GM19239 (cell line): ENCODE results near the gene TRPM3.
"Not testable (repeated sequence)": the region's sequence is repeated elsewhere in the genome, so short reads cannot be mapped to it uniquely, and the experiment has no call there.

Experiments used
- DNase-seq: peaks from one replicate; pipeline ENCODE4 v3.0.0; 2011; ENCODE audit warnings: low spot score; ENCODE audit not compliant: insufficient read length
- FAIRE-seq: peaks from 2 replicates; lab custom pipeline; 2011; peaks lifted over from hg19 to GRCh38; lab: Jason Lieb, UNC

Gene TRPM3

DNA sequence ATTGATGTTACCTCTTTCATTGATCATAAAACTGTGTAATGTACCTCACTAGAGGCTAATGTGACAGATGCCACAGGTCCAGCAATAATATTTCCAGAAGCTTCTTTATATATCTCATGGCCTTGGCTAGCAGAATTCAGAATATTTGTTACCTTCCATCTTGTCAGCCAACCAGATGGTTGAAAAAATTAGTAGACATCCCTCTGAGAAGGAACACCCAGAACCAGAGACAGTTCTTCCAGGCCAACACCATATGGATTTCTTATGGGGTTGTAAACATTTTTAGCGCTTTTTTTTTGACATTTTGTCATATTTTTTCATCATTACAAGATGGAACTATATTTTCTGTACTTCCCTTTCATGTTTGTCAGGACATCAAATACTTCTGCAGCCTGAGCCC lies 428.2 kb downstream of the TRPM3 start:
- FAIRE-seq = no peak
- no peak for DNase-seq

DNA sequence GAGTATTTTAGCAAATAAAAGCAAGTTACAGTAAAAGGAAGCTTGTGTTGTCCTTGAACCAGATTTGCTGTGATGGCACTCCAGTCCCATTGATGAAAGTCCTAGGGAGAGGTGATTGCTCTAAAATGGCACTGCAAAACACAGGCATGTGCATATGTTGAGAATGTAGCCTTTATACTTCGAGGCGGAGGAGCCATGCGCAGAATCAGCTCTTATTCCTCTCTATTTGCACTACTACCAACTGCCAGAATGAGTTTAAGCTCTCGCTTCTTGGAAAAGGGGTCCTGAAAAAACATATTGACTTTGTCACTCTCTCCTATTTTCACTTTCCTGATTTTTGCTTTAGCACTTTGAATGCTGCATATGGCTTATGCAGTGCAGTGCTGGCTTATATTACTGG lies 429.0 kb downstream of the TRPM3 start:
- no peak for FAIRE-seq
- DNase-seq = no peak

DNA sequence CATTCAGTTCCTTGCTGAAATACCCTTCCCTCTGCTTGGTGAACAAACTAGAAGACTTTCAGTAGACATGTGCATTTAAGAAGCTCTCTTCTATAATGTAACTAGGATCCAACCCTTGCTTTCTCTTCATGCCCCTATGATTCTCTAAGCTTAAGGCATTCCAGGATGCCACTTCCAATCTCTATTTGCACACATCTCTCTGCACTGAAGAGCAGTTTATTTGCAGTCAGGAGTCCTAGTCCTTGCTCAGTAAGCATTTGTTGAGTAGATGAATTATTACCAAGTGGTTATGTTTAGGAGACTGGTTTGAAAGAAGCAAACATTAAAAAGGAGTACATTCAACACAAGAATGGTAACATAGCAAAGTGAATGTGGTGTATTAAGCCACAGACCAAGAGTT lies 432.7 kb downstream of the TRPM3 start:
- FAIRE-seq (no peak), DNase-seq (no peak)

DNA sequence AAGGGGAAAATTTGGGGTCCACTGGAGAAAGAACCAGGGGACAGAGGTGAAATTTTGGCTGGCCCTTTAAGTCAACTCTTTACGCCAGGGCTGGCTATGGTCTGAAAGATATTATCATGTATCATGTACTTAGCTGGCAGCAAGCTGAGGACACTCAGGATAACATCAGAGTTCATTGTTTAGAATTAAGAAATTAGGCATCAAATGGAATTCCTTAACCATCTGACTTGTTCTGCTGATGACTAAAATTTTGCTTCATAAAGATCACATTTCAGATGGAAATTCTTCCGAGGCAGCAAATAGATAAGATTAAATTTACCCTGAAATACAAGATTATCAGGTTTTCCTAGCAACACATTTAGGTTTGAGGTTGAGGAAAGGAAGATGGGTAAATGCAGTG lies 437.6 kb downstream of the TRPM3 start:
- DNase-seq (no peak), FAIRE-seq (no peak)

DNA sequence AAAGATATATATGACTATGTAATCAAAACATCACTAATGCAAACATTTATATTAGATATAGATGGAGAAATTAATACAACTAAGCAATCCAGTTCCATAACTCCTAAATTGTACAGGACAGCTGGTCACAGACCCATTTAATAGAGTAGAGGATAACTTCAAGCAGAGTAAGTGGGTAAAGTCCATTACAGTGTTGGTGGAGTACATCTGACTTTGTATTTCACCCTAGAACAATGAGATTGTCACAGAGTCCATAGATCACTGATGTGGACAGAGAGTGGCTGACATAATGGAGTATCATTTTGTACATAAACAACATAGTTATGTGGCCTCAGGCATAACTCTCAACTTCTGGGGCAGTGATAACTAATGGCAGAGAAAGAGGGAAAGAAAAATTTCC lies 439.1 kb downstream of the TRPM3 start:
- DNase-seq (no peak), FAIRE-seq (no peak)

DNA sequence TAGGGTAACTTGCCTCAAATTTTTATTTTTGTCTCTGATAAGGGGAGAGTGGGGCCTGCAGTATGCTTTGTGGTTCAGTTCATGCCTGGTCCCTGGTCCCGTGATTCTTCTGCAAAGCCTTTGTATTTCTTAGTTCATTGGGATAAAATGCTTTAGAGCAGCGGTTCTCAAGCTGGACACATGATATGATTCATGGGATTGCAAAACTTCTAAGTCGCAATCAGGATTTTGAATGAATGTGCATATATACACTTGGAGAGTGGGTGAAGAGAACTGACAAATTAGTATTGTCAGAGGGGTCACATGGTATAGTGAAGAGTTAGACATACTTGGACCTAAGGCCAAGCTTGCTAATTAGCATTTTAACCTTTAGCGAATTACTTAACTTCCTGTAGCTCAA lies 441.6 kb downstream of the TRPM3 start:
- FAIRE-seq (no peak), DNase-seq (no peak)

DNA sequence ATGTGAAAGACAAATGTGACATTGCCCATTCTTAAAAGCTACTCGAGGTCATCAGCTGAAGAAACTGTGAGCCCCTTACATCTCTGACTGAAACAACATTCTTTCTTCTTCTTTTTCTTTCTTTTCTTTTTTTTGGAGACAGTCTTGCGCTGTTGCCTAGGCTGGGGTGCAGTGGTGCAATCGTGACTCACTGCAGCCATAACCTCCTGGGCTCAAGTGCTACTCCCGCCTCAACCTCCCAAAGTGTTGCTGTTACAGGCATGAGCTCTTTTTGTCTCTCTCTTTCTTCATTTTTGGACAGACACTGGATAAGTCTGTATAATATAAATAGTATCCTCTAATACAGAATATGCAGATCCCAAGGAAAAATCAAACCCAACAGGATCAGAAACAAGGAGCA lies 443.3 kb downstream of the TRPM3 start:
- FAIRE-seq (no peak), DNase-seq (no peak)

DNA sequence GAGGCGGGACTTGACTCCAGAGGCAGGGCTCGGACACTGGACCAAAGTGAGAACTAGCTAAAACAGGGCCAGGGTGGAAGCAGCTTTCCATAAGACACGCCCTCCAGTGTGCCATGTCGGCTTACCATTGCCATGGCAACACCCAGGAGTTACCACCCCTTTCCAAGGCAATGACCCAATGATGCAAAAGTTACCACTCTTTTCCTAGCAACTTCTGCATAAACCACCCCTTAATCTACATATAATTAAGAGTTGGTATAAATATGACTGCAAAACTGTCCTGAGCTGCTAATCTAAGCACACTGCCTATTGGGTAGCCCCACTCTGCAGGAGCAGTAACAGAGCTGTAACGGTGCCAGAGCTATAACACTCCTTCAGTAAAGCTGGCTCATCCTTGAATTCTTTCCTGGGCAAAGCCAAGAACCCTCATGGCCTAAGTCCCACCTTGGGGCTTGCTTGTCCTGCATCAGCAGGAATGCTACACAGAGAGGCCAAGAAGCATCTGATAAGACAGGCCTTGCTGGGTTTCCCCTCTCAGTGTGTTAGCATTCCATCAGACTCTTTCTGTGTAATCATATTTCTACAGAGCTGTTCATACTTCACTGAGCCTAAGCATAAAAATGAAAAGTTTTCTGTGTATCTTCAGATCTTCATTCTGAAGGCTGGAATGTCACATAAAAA lies 444.2 kb downstream of the TRPM3 start:
- no peak for DNase-seq
- FAIRE-seq = no peak

DNA sequence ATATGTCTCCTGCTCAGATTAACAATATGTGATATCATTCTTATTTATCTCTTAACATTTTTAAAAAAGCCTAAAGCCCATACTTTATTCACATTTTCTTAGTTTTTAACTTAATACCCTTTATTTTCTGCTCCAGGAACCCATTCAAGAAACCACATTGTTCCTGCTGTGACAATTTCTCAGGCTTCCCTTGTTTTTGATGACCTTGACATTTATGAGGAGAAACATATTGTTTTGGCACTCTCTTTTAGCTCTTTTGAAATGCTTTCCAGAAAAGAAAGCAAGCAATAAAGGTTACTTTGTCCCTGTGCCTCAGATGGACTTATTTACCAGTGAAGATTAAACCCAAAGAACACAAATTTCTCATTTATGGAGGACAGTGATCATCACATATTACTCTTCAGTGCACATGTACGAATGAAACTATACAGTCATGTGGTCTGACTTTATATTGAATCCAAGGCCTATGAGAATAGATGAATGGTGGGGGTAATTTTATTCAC lies 445.5 kb downstream of the TRPM3 start:
- FAIRE-seq = no peak
- no peak for DNase-seq

DNA sequence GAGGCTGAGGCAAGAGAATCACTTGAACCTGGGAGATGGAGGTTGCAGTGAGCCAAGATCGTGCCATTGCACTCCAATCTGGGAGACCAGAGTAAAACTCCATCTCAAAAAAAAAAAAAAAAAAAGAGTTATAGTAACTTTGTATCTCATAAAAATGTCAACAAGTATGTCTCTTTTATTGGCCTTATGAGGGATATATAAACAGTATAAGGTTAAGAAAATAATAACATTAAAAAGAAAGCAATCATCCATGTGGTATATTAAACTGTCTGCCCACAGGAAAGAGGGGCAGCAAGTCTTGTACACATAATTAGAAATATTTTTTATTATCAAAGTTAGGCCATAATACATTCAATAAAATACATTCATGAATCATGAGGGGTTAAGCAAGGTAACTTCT lies 447.6 kb downstream of the TRPM3 start:
- FAIRE-seq (no peak), DNase-seq (no peak)

DNA sequence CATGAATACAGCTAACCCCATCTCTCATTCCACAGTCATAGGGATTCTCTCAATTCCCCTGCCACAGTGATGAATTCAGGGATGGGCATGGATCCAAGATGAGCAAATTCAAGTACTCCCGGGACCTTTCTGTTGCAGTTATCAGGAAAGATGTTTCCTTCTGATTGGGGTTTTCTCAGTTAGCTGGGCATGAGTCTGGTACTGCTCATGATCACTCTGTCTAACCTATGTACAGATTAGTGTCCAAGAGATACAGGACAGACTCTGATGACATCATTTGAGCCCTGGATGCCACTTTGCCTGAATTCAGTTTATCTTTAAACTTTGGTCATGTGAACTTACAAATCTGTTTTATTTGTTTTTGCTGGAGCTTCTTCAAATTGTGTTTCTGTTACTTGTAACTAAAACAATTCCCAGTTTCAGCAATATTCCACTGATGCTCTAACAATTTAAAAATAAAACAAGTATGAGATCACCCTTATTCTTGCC lies 449.2 kb downstream of the TRPM3 start:
- FAIRE-seq = no peak
- no peak for DNase-seq

DNA sequence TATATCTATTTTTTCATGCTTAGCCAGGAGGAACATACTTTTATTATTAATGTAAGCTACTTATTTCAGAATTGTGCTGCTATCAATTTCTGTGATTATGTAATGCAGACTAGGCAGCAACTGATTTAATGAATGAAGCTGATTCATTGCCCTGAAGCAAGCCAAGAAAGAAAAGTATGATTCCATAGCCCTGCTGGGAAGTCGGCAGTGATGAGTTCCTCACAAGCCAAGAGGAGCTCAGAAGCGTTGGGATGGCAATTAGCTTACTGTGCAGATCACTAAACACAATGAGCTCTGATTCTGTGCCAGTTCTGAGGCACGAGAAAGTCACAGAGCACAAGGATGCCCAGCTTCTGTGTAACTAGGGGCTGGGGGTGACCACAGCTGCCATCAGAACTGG lies 452.7 kb downstream of the TRPM3 start:
- no peak for DNase-seq
- FAIRE-seq = no peak

DNA sequence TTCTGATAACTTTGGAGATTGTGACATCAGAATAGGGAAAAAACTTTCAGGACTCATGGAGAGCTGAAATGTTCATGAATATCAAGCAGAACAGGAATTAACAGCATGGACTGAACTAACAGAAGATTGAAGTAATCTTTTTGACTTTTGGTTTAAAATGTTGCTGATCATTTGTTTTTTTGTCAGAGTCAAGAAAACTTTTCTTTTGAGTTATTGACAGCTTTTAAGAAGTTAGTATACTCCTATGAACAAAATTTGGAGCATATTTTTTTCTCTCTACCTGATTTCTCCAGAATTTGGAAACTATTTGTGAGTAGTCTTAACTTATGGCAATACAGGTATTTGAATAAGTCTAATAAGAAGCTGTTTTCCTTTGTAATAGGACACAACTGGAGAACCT lies 462.7 kb downstream of the TRPM3 start:
- DNase-seq = no peak
- FAIRE-seq = no peak

DNA sequence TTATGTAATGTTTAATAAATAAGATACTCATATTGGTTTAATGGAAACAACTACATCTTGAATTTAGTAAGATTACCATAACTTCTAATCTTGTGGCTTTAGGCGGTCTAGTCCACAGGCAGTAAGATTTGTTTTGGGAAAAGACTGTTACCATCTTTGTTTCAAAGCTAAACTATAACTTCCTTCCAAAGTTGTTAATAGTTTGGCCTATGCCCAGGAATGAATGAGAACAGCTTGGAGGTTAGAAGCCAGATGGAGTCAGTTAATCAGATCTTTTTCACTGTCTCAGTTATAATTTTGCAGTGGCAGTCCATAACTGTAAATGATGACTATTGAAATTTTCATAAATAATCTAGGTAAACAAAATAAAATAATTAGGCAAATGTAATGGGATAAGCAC lies 465.1 kb downstream of the TRPM3 start:
- DNase-seq (no peak), FAIRE-seq (no peak)

DNA sequence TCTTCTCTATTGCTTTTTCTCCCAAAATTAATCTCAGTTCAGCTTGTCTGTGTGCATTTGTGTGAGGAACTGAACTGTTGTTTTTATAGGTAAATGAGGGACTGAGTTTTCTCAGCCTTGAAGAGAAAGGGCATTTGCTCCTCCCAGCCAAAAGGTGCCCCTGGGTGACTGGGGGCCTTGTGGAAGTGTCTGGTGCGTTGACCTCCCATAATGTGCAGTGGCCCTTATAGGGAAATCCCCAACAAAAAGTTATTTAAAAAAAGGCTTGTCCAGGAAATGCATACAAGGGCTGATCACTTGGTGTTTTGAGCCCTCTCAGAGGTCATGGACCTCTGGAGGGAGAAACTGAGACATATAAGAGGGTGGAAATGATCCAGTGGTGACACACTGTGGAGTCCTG lies 467.3 kb downstream of the TRPM3 start:
- no peak for DNase-seq
- FAIRE-seq = no peak

DNA sequence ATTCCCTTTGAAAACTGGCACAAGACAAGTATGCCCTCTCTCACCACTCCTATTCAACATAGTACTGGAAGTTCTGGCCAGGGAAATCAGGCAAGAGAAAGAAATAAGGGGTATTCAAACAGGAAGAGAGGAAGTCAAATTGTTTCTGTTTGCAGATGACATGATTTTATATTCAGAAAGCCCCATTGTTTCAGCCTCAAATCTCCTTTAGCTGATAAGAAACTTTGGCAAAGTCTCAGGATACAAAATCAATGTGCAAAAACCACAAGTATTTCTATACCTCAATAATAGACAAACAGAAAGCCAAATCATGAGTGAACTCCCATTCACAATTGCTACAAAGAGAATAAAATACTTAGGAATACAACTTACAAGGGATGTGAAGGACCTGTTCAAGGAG lies 476.8 kb downstream of the TRPM3 start:
- FAIRE-seq = not testable (repeated sequence)

DNA sequence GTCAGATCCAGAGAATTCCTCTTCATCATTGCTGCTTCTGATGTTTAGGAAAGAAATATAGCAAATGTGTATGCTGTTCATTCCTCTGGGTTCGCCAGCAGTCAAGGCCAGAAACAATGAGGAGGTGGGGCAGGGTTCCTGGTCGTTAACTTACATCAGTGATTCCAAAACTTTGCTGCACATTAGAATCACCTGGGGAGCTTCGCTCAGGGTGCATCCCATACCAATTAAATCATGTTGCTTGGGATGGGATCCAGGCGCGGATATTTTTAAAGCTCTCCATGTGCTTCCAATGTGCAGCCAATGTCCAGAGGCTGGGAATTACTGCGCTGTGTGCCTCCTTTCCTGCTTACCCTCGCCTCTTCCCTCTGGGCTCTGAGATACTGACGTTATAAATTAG lies 479.1 kb downstream of the TRPM3 start:
- no peak for FAIRE-seq
- no peak for DNase-seq

More for the DNA sequence above, 476.8 kb downstream of the TRPM3 start:
- DNase-seq = not testable (repeated sequence)

DNA sequence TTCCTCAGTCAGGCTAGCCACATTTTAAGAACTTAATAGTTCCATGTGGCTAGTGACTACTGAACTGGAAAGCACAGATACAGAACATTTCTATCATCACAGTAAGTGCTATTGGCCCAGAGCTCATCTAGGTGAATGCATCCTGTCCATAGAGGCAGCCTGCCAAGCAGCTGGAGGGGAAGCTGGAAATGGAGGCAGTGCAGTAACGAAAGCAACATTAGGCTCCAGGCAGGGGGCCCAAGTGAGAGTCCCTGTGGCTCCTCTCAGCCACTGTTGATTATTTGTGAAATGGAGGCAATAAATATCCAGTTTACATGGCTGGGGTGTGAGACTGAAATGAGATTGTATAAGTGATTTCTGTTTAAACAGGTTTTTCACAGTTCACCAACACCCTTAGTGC lies 479.8 kb downstream of the TRPM3 start:
- no peak for FAIRE-seq
- DNase-seq = no peak

DNA sequence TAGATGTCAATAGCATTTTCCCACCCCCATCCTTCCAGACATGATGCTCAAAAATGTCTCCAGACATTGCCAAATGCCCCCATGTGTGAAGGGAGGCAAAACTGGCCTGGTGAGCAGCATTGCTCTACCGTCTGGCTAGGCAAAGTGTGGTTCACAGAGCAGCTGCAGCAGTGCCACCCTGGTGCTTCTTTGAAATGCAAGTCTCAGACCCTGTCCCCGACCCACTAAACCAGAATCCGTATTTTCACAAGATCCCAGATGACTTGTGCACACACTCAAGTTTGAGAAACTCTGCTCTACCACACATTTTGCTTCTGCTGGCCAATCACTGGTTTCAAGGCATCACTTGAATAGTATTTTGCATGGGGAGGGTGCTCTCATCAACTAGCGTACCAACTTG lies 480.4 kb downstream of the TRPM3 start:
- DNase-seq (no peak), FAIRE-seq (no peak)

DNA sequence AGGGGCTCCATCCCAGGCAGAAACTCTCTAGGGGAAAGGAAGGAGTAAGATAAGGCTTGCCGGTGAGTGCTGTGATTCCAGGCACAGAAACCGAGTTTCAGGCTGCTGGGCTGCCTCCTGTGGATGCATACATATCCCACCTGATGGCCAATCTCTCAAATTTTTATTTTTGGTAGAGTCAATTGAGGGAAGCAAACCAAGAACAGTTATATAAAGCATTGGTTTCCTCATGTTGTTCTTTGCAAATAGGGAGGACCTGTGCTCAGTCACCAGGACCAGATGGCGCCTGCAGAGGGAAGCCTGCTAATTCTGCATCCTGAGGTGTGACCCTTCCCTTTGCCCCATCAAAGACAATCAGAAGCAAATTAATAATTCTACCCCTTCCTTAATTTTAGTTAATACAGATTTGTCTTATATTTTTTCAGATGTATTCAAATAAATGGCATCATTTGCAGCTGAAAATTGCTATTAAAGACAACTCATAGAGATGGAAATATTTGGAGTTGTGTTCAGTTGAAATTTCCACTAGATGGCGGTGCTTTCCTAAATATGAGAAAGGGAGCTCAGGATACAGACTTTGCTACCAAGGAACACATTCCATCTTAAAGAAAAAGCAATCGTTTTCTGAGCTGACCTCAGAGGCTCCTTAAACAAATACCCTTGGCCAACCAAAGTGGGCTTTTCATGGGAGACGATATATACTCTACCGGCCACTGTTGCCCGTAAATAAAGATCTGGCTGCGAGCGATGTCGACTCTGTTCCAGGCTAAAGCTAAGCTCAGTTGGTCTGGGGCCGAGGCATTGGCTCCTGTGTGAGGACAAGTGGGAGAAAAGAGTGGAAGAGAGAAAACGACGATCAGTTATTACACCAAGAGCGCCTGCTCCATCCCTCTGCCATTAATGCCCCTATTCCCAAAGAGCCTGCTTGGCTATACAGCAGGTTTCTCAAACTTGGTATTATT lies 481.3 kb downstream of the TRPM3 start:
- DNase-seq (no peak), FAIRE-seq (peak; percentile 73)

DNA sequence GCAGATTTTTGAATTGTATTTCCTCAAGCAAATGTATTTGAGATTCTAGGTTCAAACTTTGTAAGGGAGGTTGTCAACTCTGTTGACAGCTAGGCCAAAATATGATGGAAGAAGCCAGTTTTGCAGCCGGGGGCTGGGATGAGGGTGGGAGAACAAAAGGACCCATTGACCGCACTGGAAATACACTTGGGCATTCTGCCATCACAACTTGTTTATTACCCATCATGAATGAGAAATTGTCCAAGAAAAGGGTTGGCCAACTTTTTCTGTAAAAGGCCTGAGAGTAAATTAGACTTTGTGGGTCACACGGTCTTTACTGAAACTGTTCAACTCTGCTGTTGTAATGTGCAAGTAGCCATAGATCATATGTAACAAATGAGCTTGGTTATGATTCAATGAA lies 485.6 kb downstream of the TRPM3 start:
- FAIRE-seq (no peak), DNase-seq (no peak)
